Right lobe of liver (tissue), 6 donors: ENCODE measurements around the gene WDR90. TPM values are rescaled to one million over a fixed set of nuclear protein-coding genes. Genes with fewer than 3 reads are reported as not detected.

Source experiments
- ATAC-seq, 4 donors: fragments of 200-7000 bp; cut with Tn5 transposase; one replicate each; pipeline ENCODE4 v1.9.1; 2020; ENCODE audit warnings: mild to moderate bottlenecking in 4 of 4, moderate library complexity in 4 of 4
- DNase-seq, 3 donors: peaks; one replicate each; pipeline ENCODE4 v3.0.0-alpha.2; 2020
- H3K27ac ChIP-seq, 3 donors: fragments of 200-600 bp; one replicate each; pipeline ENCODE4 v1.8.0; 2022
- H3K27me3 ChIP-seq, 2 donors: fragments of 200-600 bp; one replicate each; pipeline ENCODE4 v1.8.0; 2022
- H3K36me3 ChIP-seq, 4 donors: fragments of 200-600 bp; sonication (generic) in 1 of 4; one replicate each; pipeline versions ENCODE4 v1.5.1 to v1.8.0; 2017 to 2022; ENCODE audit warnings: control low read depth in 1 of 4
- H3K4me1 ChIP-seq, 4 donors: fragments of 200-600 bp; sonication (generic) in 1 of 4; one replicate each; pipeline versions ENCODE4 v1.5.1 to v1.8.0; 2017 to 2022; ENCODE audit warnings: control low read depth in 1 of 4
- H3K4me3 ChIP-seq, 3 donors: fragments of 200-600 bp; one replicate each; pipeline ENCODE4 v1.8.0; 2022
- H3K9me3 ChIP-seq, 4 donors: fragments of 200-600 bp; sonication (generic) in 1 of 4; one replicate each; pipeline versions ENCODE4 v1.5.1 to v1.8.0; 2017 to 2022; ENCODE audit warnings: control low read depth in 1 of 4
- CTCF ChIP-seq, 4 donors: fragments of 200-600 bp in 3 of 4; fragments of 450-650 bp in 1 of 4; IDR thresholded peaks; one replicate each; pipeline versions ENCODE4 v1.5.1 to v1.8.0; 2016 to 2022; ENCODE audit warnings: antibody characterized with exemption in 4 of 4, mild to moderate bottlenecking in 2 of 4
- POLR2A ChIP-seq: fragments of 450-650 bp; IDR thresholded peaks from one replicate; pipeline ENCODE4 v1.6.1; 2017; ENCODE audit warnings: antibody characterized with exemption, mild to moderate bottlenecking
- WGBS: methylation state at CpG from one replicate; pipeline ENCODE4 v1.1.6; 2018; ENCODE audit warnings: low coverage, low lambda C conversion rate; ENCODE audit not compliant: insufficient coverage; ENCODE audit errors: missing lambda C conversion rate; 5-methylcytosine and 5-hydroxymethylcytosine counted together
- intact Hi-C, 2 donors: fragments of 100-400 bp; cut with DNase I; formaldehyde crosslinking; loops; one replicate each; pipeline versions ENCODE4 v1.11.2 to v1.14.1; 2022
- total RNA-seq, 6 experiments: library from RNA; depleted of rRNA in 2 of 6; stranded (reverse); fragments of >200 nt in 2 of 6; fragmentation: NEBNext Ultra II Directional in 3 of 6; extraction: Animal tissue kit (Norgen Biotek cat#: 25700) in 3 of 6; gene quantifications; one replicate each; pipeline versions ENCODE4 v1.1.0 to v1.2.4, GENCODE V29; 2016 to 2023
- donor health status: DM: no; HTN: yes; CAD: no.
- donor health status: DM: no; HTN: no; CAD: no.
- donor health status: DM: no; HTN: no; CAD: no.
- donor health status: DM: no; HTN: yes; CAD: no.
- donor health status: DM: no; HTN: yes; CAD: no.

WDR90 gene
- total RNA-seq, 6 experiments from 2014 or later = 7.2 to 18.1 (median 11.8) TPM

GRCh38 chr16:649631-650030 is 466 bp downstream of the WDR90 start:
- TF ChIP-seq CTCF (IDR thresholded peaks at IDR 0.05) (no peak), POLR2A (no peak)
- DNase-seq (no peak), ATAC-seq (no peak)
- Histone ChIP-seq H3K36me3 (no peaks in the 10 kb centered on the region), H3K9me3 (no peaks in the 10 kb centered on the region), H3K27ac (peak overlapping the region in 1 of 3 donors; percentile 94), H3K4me3 (peak overlapping the region; percentile 46 to 88 (median 72)), H3K4me1 (peaks cover 0 to 34% (median 16%) of the 10 kb centered on the region in 4 donors), H3K27me3 (no peaks in the 10 kb centered on the region)
- WGBS = 10% methylated on average over 2 of the region's 44 CpGs
- intact Hi-C loops = no loop called here

- intact Hi-C loops = no loop called here
Measured at GRCh38 chr16:651844-652243, 2.7 kb downstream of the WDR90 start.

GRCh38 chr16:652454-653305 is 3.5 kb downstream of the WDR90 start:
- Histone ChIP-seq H3K4me1 (peaks cover 0 to 9% (median 1%) of the 10 kb centered on the region in 4 donors), H3K4me3 (no peak overlapping the region), H3K36me3 (no peaks in the 10 kb centered on the region), H3K9me3 (no peaks in the 10 kb centered on the region), H3K27me3 (no peaks in the 10 kb centered on the region), H3K27ac (no peak overlapping the region)
- TF ChIP-seq CTCF (IDR thresholded peaks at IDR 0.05) (no peak), POLR2A (no peak)
- DNase-seq (no peak), ATAC-seq (no peak)
- WGBS = 100% methylated on average over 3 of the region's 28 CpGs
- intact Hi-C loops = no loop called here

More at GRCh38 chr16:651844-652243, 2.7 kb downstream of the WDR90 start:
- no CpG with 5 or more reads among the region's 22 CpGs for WGBS
- ATAC-seq (no peak), DNase-seq (no peak)
- Histone ChIP-seq H3K4me3 (no peak overlapping the region), H3K27ac (no peak overlapping the region), H3K36me3 (no peaks in the 10 kb centered on the region), H3K27me3 (no peaks in the 10 kb centered on the region), H3K9me3 (no peaks in the 10 kb centered on the region), H3K4me1 (peaks cover 0 to 17% (median 6%) of the 10 kb centered on the region in 4 donors)
- no peak for TF ChIP-seq POLR2A

GRCh38 chr16:654034-654433 is 4.9 kb downstream of the WDR90 start:
- intact Hi-C loops = no loop called here
- Histone ChIP-seq H3K4me1 (peaks cover 0 to 6% (median 0%) of the 10 kb centered on the region in 4 donors), H3K4me3 (no peak overlapping the region), H3K9me3 (no peaks in the 10 kb centered on the region), H3K27ac (no peak overlapping the region), H3K36me3 (no peaks in the 10 kb centered on the region), H3K27me3 (no peaks in the 10 kb centered on the region)
- no peak for TF ChIP-seq CTCF (IDR thresholded peaks at IDR 0.05)
- no peak for TF ChIP-seq POLR2A
- ATAC-seq (no peak), DNase-seq (no peak)
- 50% methylated on average over 2 of the region's 12 CpGs for WGBS

- DNase-seq (no peak), ATAC-seq (no peak)
- no peaks in the 10 kb centered on the region for H3K27me3 ChIP-seq
- TF ChIP-seq POLR2A = no peak
- no peak for TF ChIP-seq CTCF (IDR thresholded peaks at IDR 0.05)
- no peak overlapping the region for H3K4me3 ChIP-seq
- WGBS = no CpG with 5 or more reads among the region's 22 CpGs
- no peaks in the 10 kb centered on the region for H3K9me3 ChIP-seq
- H3K27ac ChIP-seq = no peak overlapping the region
- H3K36me3 ChIP-seq = no peaks in the 10 kb centered on the region
- intact Hi-C loops = no loop called here
- peaks cover 0 to 11% (median 0%) of the 10 kb centered on the region in 4 donors for H3K4me1 ChIP-seq
Measured at GRCh38 chr16:657487-657886, 8.3 kb downstream of the WDR90 start.
